Spleen (tissue), 11 donors: Measurements from ENCODE around the gene GNL2. TPM values are rescaled to one million over a fixed set of nuclear protein-coding genes. Genes with fewer than 3 reads are reported as not detected.
"Not testable (repeated sequence)": the region's sequence is repeated elsewhere in the genome, so short reads cannot be mapped to it uniquely, and the experiment has no call there.

ENCODE experiments used
- DNase-seq: peaks from one replicate; pipeline ENCODE4 v3.0.0-alpha.2; 2020
- H3K27ac ChIP-seq, 8 donors: fragments of 200-600 bp; sonication (generic) in 7 of 8; 1 replicate in 4 of 8; 2 replicates in 4 of 8; pipeline versions ENCODE4 v1.5.0 to v1.8.0; 2016 to 2021; ENCODE audit warnings: inconsistent platforms in 4 of 8, mild to moderate bottlenecking in 4 of 8, moderate library complexity in 1 of 8
- H3K27me3 ChIP-seq, 7 donors: fragments of 200-600 bp; sonication (generic) in 6 of 7; replicated peaks in 1 of 7; 1 replicate in 4 of 7; 2 replicates in 3 of 7; pipeline versions ENCODE4 v1.5.0 to v1.8.0; 2016 to 2021; ENCODE audit warnings: inconsistent platforms in 3 of 7, mild to moderate bottlenecking in 1 of 7
- H3K36me3 ChIP-seq, 6 donors: fragments of 200-600 bp; sonication (generic) in 5 of 6; 1 replicate in 4 of 6; 2 replicates in 2 of 6; pipeline versions ENCODE4 v1.5.0 to v1.8.0; 2016 to 2021; ENCODE audit warnings: inconsistent platforms in 2 of 6
- H3K4me1 ChIP-seq, 6 donors: fragments of 200-600 bp; sonication (generic) in 5 of 6; 1 replicate in 3 of 6; 2 replicates in 3 of 6; pipeline versions ENCODE4 v1.5.0 to v1.8.0; 2016 to 2021; ENCODE audit warnings: inconsistent platforms in 3 of 6
- H3K4me3 ChIP-seq, 8 donors: fragments of 200-600 bp; sonication (generic) in 7 of 8; 1 replicate in 4 of 8; 2 replicates in 4 of 8; pipeline versions ENCODE4 v1.5.0 to v1.8.0; 2016 to 2021; ENCODE audit warnings: inconsistent platforms in 4 of 8, mild to moderate bottlenecking in 4 of 8, moderate library complexity in 2 of 8
- H3K9me3 ChIP-seq, 8 donors: fragments of 200-600 bp; sonication (generic) in 7 of 8; 1 replicate in 4 of 8; 2 replicates in 4 of 8; pipeline versions ENCODE4 v1.5.0 to v1.8.0; 2016 to 2021; ENCODE audit warnings: inconsistent platforms in 4 of 8
- CTCF ChIP-seq, 11 experiments: fragments of 200-600 bp in 7 of 11; fragments of 450-650 bp in 4 of 11; sonication (generic) in 4 of 11; IDR thresholded peaks in 8 of 11; conservative IDR thresholded peaks in 3 of 11; 1 replicate in 7 of 11; 2 replicates in 4 of 11; pipeline versions ENCODE4 v1.4.0 to v1.8.0; 2016 to 2021; ENCODE audit warnings: antibody characterized with exemption in 11 of 11, inconsistent platforms in 4 of 11, mild to moderate bottlenecking in 1 of 11
- POLR2A ChIP-seq, 3 donors: fragments of 450-650 bp; IDR thresholded peaks; one replicate each; pipeline ENCODE4 v1.5.1; 2017; ENCODE audit warnings: antibody characterized with exemption in 3 of 3, mild to moderate bottlenecking in 1 of 3
- POLR2AphosphoS5 ChIP-seq, 3 donors: sonication (generic); formaldehyde crosslinking; IDR thresholded peaks; one replicate each; pipeline ENCODE4 v1.5.1; 2017; ENCODE audit warnings: antibody characterized with exemption in 3 of 3
- WGBS, 5 donors: extraction: QIAGEN DNeasy Blood & Tissue Kit in 3 of 5; methylation state at CpG; one replicate each; pipeline versions ENCODE4 v1.1.5 to v1.1.7; 2013 to 2018; 5-methylcytosine and 5-hydroxymethylcytosine counted together
- intact Hi-C: fragments of 100-400 bp; cut with DNase I; formaldehyde crosslinking; loops from one replicate; pipeline ENCODE4 v1.15.0; 2023; ENCODE audit warnings: low total_unique reads
- polyA plus RNA-seq, 3 donors: library from polyadenylated mRNA; stranded (reverse); fragments of 200-250 nt; gene quantifications; one replicate each; pipeline ENCODE4 v1.2.1, GENCODE V29; 2013
- total RNA-seq, 7 donors: library from RNA; depleted of rRNA in 3 of 7; stranded (reverse); fragments of >200 nt in 3 of 7; fragmentation: NEBNext Ultra II Directional in 4 of 7; extraction: Animal tissue kit (Norgen Biotek cat#: 25700) in 4 of 7; gene quantifications; one replicate each; pipeline versions ENCODE4 v1.1.0 to v1.2.1, GENCODE V29; 2016 to 2021
- donor health status: healthy with polysubstance abuse.
- donor health status: DM: no; HTN: no; CAD: no; lungs with moderate emphysema.
- donor health status: DM: no; HTN: no; CAD: no.
- donor health status: Bipolar disorder and iron deficiency.
- donor health status: healthy.
- donor health status: DM: no; HTN: no; CAD: no.
- donor health status: DM: yes; HTN: yes; CAD: no.

The GNL2 gene
- total and polyA plus RNA-seq, 10 donors, result 28.9 to 58.0 (median 35.6) TPM

- intact Hi-C loops, result no loop called here
- no peak for DNase-seq
- WGBS, 5 donors, result 89 to 94% (median 93%) methylated on average over 20 to 21 of the region's 21 CpGs
These were observed 34.3 kb downstream of the GNL2 start for GRCh38 chr1:37561133-37562132.

GRCh38 chr1:37560401-37561132, 35.2 kb downstream of the GNL2 start:
- Histone ChIP-seq H3K4me1 (peaks cover 3 to 13% (median 6%) of the 10 kb centered on the region in 6 donors), H3K4me3 (no peak overlapping the region), H3K27ac (no peak overlapping the region), H3K27me3 (peaks cover 0 to 13% (median 0%) of the 10 kb centered on the region in 7 donors), H3K36me3 (peaks cover 5 to 37% (median 14%) of the 10 kb centered on the region in 6 donors), H3K9me3 (no peaks in the 10 kb centered on the region)
- TF ChIP-seq POLR2AphosphoS5 (IDR thresholded peaks at IDR 0.05), result no peak
- TF ChIP-seq CTCF (IDR thresholded peaks at IDR 0.05 in 8 of 11, conservative IDR thresholded peaks at IDR 0.05 in 3 of 11), result no peak
- no peak for TF ChIP-seq POLR2A (IDR thresholded peaks at IDR 0.05)
- no peak for DNase-seq
- intact Hi-C loops, result no loop called here
- WGBS, 5 donors, result 78 to 89% (median 82%) methylated on average over 10 of the region's 10 CpGs

More at GRCh38 chr1:37561133-37562132, 34.3 kb downstream of the GNL2 start:
- H3K27me3 ChIP-seq, result peaks cover 0 to 6% (median 0%) of the 10 kb centered on the region in 7 donors
- no peaks in the 10 kb centered on the region for H3K9me3 ChIP-seq
- peaks cover 8 to 45% (median 22%) of the 10 kb centered on the region in 6 donors for H3K36me3 ChIP-seq
- no peak overlapping the region for H3K4me3 ChIP-seq
- H3K4me1 ChIP-seq, result peaks cover 1 to 9% (median 2%) of the 10 kb centered on the region in 6 donors
- TF ChIP-seq CTCF (IDR thresholded peaks at IDR 0.05 in 8 of 11, conservative IDR thresholded peaks at IDR 0.05 in 3 of 11) (peak in 9 of 11 experiments; percentile 25 to 61 (median 41)), POLR2AphosphoS5 (IDR thresholded peaks at IDR 0.05) (peak; percentile 14 to 58 (median 16)), POLR2A (IDR thresholded peaks at IDR 0.05) (no peak)
- H3K27ac ChIP-seq, result no peak overlapping the region

- Histone ChIP-seq H3K27me3 (peaks cover 0 to 13% (median 0%) of the 10 kb centered on the region in 7 donors), H3K36me3 (peaks cover 0 to 31% (median 8%) of the 10 kb centered on the region in 6 donors), H3K4me1 (peaks cover 3 to 13% (median 6%) of the 10 kb centered on the region in 6 donors)
- H3K4me3 ChIP-seq, intact Hi-C loops, H3K9me3 ChIP-seq, H3K27ac ChIP-seq, DNase-seq: not testable (repeated sequence)
- 77 to 80% (median 78%) methylated on average over 12 of the region's 12 CpGs for WGBS, 5 donors
These were observed 35.8 kb downstream of the GNL2 start for GRCh38 chr1:37559957-37560379.

GRCh38 chr1:37559080-37559479, 36.7 kb downstream of the GNL2 start:
- no peak for DNase-seq
- H3K27ac ChIP-seq, result no peak overlapping the region
- peaks cover 0 to 22% (median 4%) of the 10 kb centered on the region in 6 donors for H3K36me3 ChIP-seq
- no peak for TF ChIP-seq POLR2A (IDR thresholded peaks at IDR 0.05)
- no peak for TF ChIP-seq POLR2AphosphoS5 (IDR thresholded peaks at IDR 0.05)
- TF ChIP-seq CTCF (IDR thresholded peaks at IDR 0.05 in 8 of 11, conservative IDR thresholded peaks at IDR 0.05 in 3 of 11), result no peak
- intact Hi-C loops, result no loop called here
- 76 to 88% (median 86%) methylated on average over 1 to 7 of the region's 7 CpGs for WGBS, 5 donors
- peaks cover 3 to 21% (median 10%) of the 10 kb centered on the region in 6 donors for H3K4me1 ChIP-seq
- H3K9me3 ChIP-seq, result no peaks in the 10 kb centered on the region
- no peak overlapping the region for H3K4me3 ChIP-seq
- peaks cover 0 to 13% (median 0%) of the 10 kb centered on the region in 7 donors for H3K27me3 ChIP-seq
